Liver (tissue), 9 donors: ENCODE data around the gene POLR2C. TPM values are rescaled to one million over a fixed set of nuclear protein-coding genes. Genes with fewer than 3 reads are reported as not detected.

ENCODE experiments used
- DNase-seq: peaks from one replicate; pipeline ENCODE4 v3.0.0-alpha.2; 2017; ENCODE audit warnings: low spot score
- H3K27ac ChIP-seq, 2 donors: one replicate each; pipeline ENCODE4 v1.7.0; 2013; ENCODE audit warnings: inconsistent platforms in 2 of 2, low read length in 2 of 2, control low read depth in 1 of 2, low read depth in 1 of 2, mild to moderate bottlenecking in 1 of 2
- H3K27me3 ChIP-seq, 4 donors: one replicate each; pipeline versions ENCODE4 v1.6.1 to v1.7.0; 2013; ENCODE audit warnings: low read length in 3 of 4, inconsistent platforms in 1 of 4, mild to moderate bottlenecking in 1 of 4, moderate library complexity in 1 of 4; ENCODE audit not compliant: control insufficient read depth in 4 of 4, insufficient read depth in 4 of 4
- H3K36me3 ChIP-seq, 4 donors: one replicate each; pipeline versions ENCODE4 v1.6.1 to v1.7.0; 2013; ENCODE audit warnings: low read length in 3 of 4, mild to moderate bottlenecking in 3 of 4, low read depth in 1 of 4, moderate library complexity in 1 of 4; ENCODE audit not compliant: control insufficient read depth in 4 of 4, insufficient read depth in 3 of 4
- H3K4me1 ChIP-seq, 4 donors: one replicate each; pipeline versions ENCODE4 v1.6.1 to v1.7.0; 2013; ENCODE audit warnings: low read length in 3 of 4, mild to moderate bottlenecking in 3 of 4, moderate library complexity in 1 of 4; ENCODE audit not compliant: control insufficient read depth in 4 of 4, insufficient read depth in 4 of 4
- H3K4me3 ChIP-seq, 3 donors: one replicate each; pipeline versions ENCODE4 v1.6.1 to v1.7.0; 2013; ENCODE audit warnings: low read length in 3 of 3, control low read depth in 1 of 3, low read depth in 1 of 3, mild to moderate bottlenecking in 1 of 3
- H3K9ac ChIP-seq, 2 donors: one replicate each; pipeline ENCODE4 v1.7.0; 2013; ENCODE audit warnings: low read length in 2 of 2, mild to moderate bottlenecking in 2 of 2, moderate library complexity in 2 of 2, control low read depth in 1 of 2, low read depth in 1 of 2
- H3K9me3 ChIP-seq, 4 donors: one replicate each; pipeline versions ENCODE4 v1.6.1 to v1.7.0; 2013; ENCODE audit warnings: low read length in 3 of 4; ENCODE audit not compliant: control insufficient read depth in 4 of 4
- CTCF ChIP-seq: fragments of 150-350 bp; IDR thresholded peaks from 2 replicates; pipeline ENCODE4 v1.5.1; 2017; ENCODE audit warnings: improper control_type of control experiment, low read depth, low read length; ENCODE audit not compliant: missing input control
- EGR1 ChIP-seq, 2 donors: IDR thresholded peaks; 2 replicates each; pipeline ENCODE4 v1.6.1; 2016 to 2018; ENCODE audit warnings: antibody characterized with exemption in 2 of 2, low read depth in 2 of 2
- FOXA1 ChIP-seq: IDR thresholded peaks from 2 replicates; pipeline ENCODE4 v1.6.1; 2016; ENCODE audit warnings: antibody characterized with exemption
- GABPA ChIP-seq, 2 donors: IDR thresholded peaks in 1 of 2; conservative IDR thresholded peaks in 1 of 2; 2 replicates each; pipeline ENCODE4 v1.6.1; 2016; ENCODE audit warnings: antibody characterized with exemption in 2 of 2, mild to moderate bottlenecking in 1 of 2, moderate library complexity in 1 of 2
- HNF4A ChIP-seq, 2 donors: conservative IDR thresholded peaks; 2 replicates each; pipeline ENCODE4 v1.6.1; 2016; ENCODE audit warnings: antibody characterized with exemption in 2 of 2, mild to moderate bottlenecking in 2 of 2
- JUND ChIP-seq, 2 donors: IDR thresholded peaks; 2 replicates each; pipeline ENCODE4 v1.6.1; 2016; ENCODE audit warnings: antibody characterized with exemption in 2 of 2
- NR2F2 ChIP-seq: IDR thresholded peaks from 2 replicates; pipeline ENCODE4 v1.6.1; 2016; ENCODE audit warnings: antibody characterized with exemption
- RAD21 ChIP-seq, 2 donors: IDR thresholded peaks; 2 replicates each; pipeline ENCODE4 v1.6.1; 2016; ENCODE audit warnings: antibody characterized with exemption in 2 of 2, mild to moderate bottlenecking in 2 of 2
- RXRA ChIP-seq, 2 donors: IDR thresholded peaks; 2 replicates each; pipeline ENCODE4 v1.6.1; 2017 to 2018; ENCODE audit warnings: antibody characterized with exemption in 2 of 2, mild to moderate bottlenecking in 1 of 2
- YY1 ChIP-seq: IDR thresholded peaks from 2 replicates; pipeline ENCODE4 v1.6.1; 2016; ENCODE audit warnings: antibody characterized with exemption, mild to moderate bottlenecking
- ZBTB33 ChIP-seq: IDR thresholded peaks from 2 replicates; pipeline ENCODE4 v1.6.1; 2016; ENCODE audit warnings: antibody characterized with exemption
- WGBS: extraction: QIAGEN DNeasy Blood & Tissue Kit; methylation state at CpG from one replicate; pipeline ENCODE4 v1.1.7; 2013; 5-methylcytosine and 5-hydroxymethylcytosine counted together
- polyA plus RNA-seq, 2 donors: library from polyadenylated mRNA; stranded (reverse) in 1 of 2; unstranded in 1 of 2; fragments of 200-250 nt in 1 of 2; fragments of >200 nt in 1 of 2; fragmentation: Nextera tagmentation in 1 of 2; extraction: Ambion mirVana in 1 of 2; gene quantifications; one replicate each; pipeline versions ENCODE4 v1.2.1 to v1.2.3, GENCODE V29; 2013 to 2015
- total RNA-seq, 2 donors: library from RNA; depleted of rRNA; stranded (reverse); fragments of >200 nt; gene quantifications; one replicate each; pipeline ENCODE4 v1.2.3, GENCODE V29; 2014
- donor health status: healthy.
- donor health status: healthy.
- donor health status: healthy.
- donor health status: healthy.
- donor health status: healthy.

Gene POLR2C
- total and polyA plus RNA-seq, 4 donors, result 25.4 to 68.0 (median 51.3) TPM

GRCh38 chr16:57472665-57473060, 10.2 kb downstream of the POLR2C start:
- TF ChIP-seq RXRA (IDR thresholded peaks at IDR 0.05), result no peak
- TF ChIP-seq CTCF, result no peak
- no peak for TF ChIP-seq ZBTB33
- no peak for TF ChIP-seq FOXA1
- no peak for TF ChIP-seq NR2F2
- TF ChIP-seq EGR1 (IDR thresholded peaks at IDR 0.05; ENCODE audit: low read depth in 2 of 2), result no peak
- H3K4me1 ChIP-seq, result peaks cover 10 to 56% (median 42%) of the 10 kb centered on the region in 4 donors
- H3K9me3 ChIP-seq, result no peaks in the 10 kb centered on the region
- DNase-seq, result no peak
- no peak overlapping the region for H3K9ac ChIP-seq
- H3K27ac ChIP-seq, result peak overlapping the region; percentile 69 to 87
- 68% methylated on average over 4 of the region's 4 CpGs for WGBS
- H3K36me3 ChIP-seq, result peaks cover 13 to 43% (median 29%) of the 10 kb centered on the region in 4 donors
- H3K4me3 ChIP-seq, result no peak overlapping the region
- no peaks in the 10 kb centered on the region for H3K27me3 ChIP-seq

- peaks cover 10 to 62% (median 46%) of the 10 kb centered on the region in 4 donors for H3K4me1 ChIP-seq
These were observed 10.8 kb downstream of the POLR2C start for GRCh38 chr16:57473176-57473840.

GRCh38 chr16:57473906-57474305, 11.4 kb downstream of the POLR2C start:
- 92% methylated on average over 8 of the region's 8 CpGs for WGBS
- Histone ChIP-seq H3K27ac (no peak overlapping the region), H3K36me3 (peaks cover 11 to 34% (median 21%) of the 10 kb centered on the region in 4 donors), H3K9me3 (no peaks in the 10 kb centered on the region), H3K4me3 (no peak overlapping the region), H3K4me1 (peaks cover 13 to 67% (median 51%) of the 10 kb centered on the region in 4 donors), H3K9ac (no peak overlapping the region), H3K27me3 (no peaks in the 10 kb centered on the region)
- no peak for DNase-seq
- TF ChIP-seq JUND (IDR thresholded peaks at IDR 0.05), result no peak
- no peak for TF ChIP-seq RAD21 (IDR thresholded peaks at IDR 0.05)
- no peak for TF ChIP-seq HNF4A (conservative IDR thresholded peaks at IDR 0.05)
- no peak for TF ChIP-seq YY1
- no peak for TF ChIP-seq NR2F2

More at GRCh38 chr16:57473176-57473840, 10.8 kb downstream of the POLR2C start:
- Histone ChIP-seq H3K9me3 (no peaks in the 10 kb centered on the region), H3K4me3 (no peak overlapping the region), H3K27ac (peak overlapping the region; percentile 69 to 87), H3K27me3 (no peaks in the 10 kb centered on the region), H3K9ac (no peak overlapping the region), H3K36me3 (peaks cover 11 to 40% (median 26%) of the 10 kb centered on the region in 4 donors)
- DNase-seq, result no peak
- no peak for TF ChIP-seq YY1
- TF ChIP-seq JUND (IDR thresholded peaks at IDR 0.05), result no peak
- TF ChIP-seq RAD21 (IDR thresholded peaks at IDR 0.05), result no peak
- TF ChIP-seq NR2F2, result no peak
- TF ChIP-seq GABPA (IDR thresholded peaks at IDR 0.05 in 1 of 2, conservative IDR thresholded peaks at IDR 0.05 in 1 of 2), result no peak
- WGBS, result 95% methylated on average over 14 of the region's 14 CpGs
